HEK293T (cell line): ENCODE measurements around the gene ADAMTS17.

Experiments
- ARNT ChIP-seq: fragments of 450-650 bp; IDR thresholded peaks from 2 replicates; pipeline ENCODE4 v1.6.1; 2017; ENCODE audit warnings: mild to moderate bottlenecking
- BHLHE40 ChIP-seq: fragments of 450-650 bp; IDR thresholded peaks from 2 replicates; pipeline ENCODE4 v1.6.1; 2016; ENCODE audit warnings: mild to moderate bottlenecking, moderate library complexity, borderline replicate concordance
- FOXK2 ChIP-seq: fragments of 450-650 bp; IDR thresholded peaks from 2 replicates; pipeline ENCODE4 v1.6.1; 2016; ENCODE audit warnings: mild to moderate bottlenecking
- FOXM1 ChIP-seq: fragments of 450-650 bp; IDR thresholded peaks from 2 replicates; pipeline ENCODE4 v1.6.1; 2017; ENCODE audit warnings: mild to moderate bottlenecking, borderline replicate concordance
- HDGF ChIP-seq: fragments of 450-650 bp; IDR thresholded peaks from 2 replicates; pipeline ENCODE4 v1.6.1; 2017; ENCODE audit warnings: antibody characterized with exemption, borderline replicate concordance
- L3MBTL2 ChIP-seq: fragments of 450-650 bp; conservative IDR thresholded peaks from 2 replicates; pipeline ENCODE4 v1.6.1; 2016; ENCODE audit warnings: mild to moderate bottlenecking
- NFRKB ChIP-seq: fragments of 450-650 bp; IDR thresholded peaks from 2 replicates; pipeline ENCODE4 v1.6.1; 2016; ENCODE audit warnings: mild to moderate bottlenecking, moderate library complexity
- SP1 ChIP-seq: fragments of 450-650 bp; IDR thresholded peaks from 2 replicates; pipeline ENCODE4 v1.6.1; 2017
- SUZ12 ChIP-seq: fragments of 450-650 bp; IDR thresholded peaks from 2 replicates; pipeline ENCODE4 v1.6.1; 2016; ENCODE audit warnings: mild to moderate bottlenecking

DNA sequence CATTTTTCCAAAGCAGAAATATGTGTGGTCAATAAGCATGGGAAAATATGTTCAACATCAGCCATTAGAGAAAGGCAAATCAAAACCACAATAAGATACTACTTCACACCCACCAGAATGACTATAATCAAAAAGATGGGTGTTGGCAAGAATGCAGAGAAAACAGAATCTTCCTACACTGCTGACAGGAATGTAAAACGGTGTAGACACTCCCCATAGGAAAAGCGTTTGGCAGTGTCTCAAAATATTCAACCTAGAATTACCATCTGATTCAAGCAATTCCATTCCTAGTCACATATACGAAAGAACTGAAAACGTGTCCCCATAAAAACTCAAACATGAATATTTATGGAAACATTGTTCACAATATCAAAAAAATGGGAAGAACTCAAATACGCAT lies 123.3 kb downstream of the ADAMTS17 start:
- TF ChIP-seq SP1 = no peak
- TF ChIP-seq HDGF = no peak
- no peak for TF ChIP-seq NFRKB
- no peak for TF ChIP-seq SUZ12
- TF ChIP-seq FOXM1 = no peak
- TF ChIP-seq FOXK2 = no peak
- no peak for TF ChIP-seq L3MBTL2
- TF ChIP-seq ARNT = no peak
- no peak for TF ChIP-seq BHLHE40
